Measurements from ENCODE around the gene CCDC80.
"Not testable (repeated sequence)": the region's sequence is repeated elsewhere in the genome, so short reads cannot be mapped to it uniquely, and the experiment has no call there.

The CCDC80 gene

GRCh38 chr3:112582244-112582874, 58.6 kb downstream of the CCDC80 start:
- DNase-seq = peak; percentile 8 to 12

GRCh38 chr3:112579697-112580096, 61.2 kb downstream of the CCDC80 start:
- DNase-seq = no peak

- no peak for DNase-seq
These were observed 61.7 kb downstream of the CCDC80 start for GRCh38 chr3:112579232-112579631.

- no peak for DNase-seq
These were observed 68.2 kb downstream of the CCDC80 start for GRCh38 chr3:112572701-112573100.

- no peak for DNase-seq
These were observed 71.7 kb downstream of the CCDC80 start for GRCh38 chr3:112569265-112569664.

GRCh38 chr3:112568642-112569041, 72.3 kb downstream of the CCDC80 start:
- no peak for DNase-seq

GRCh38 chr3:112564940-112565305, 76.0 kb downstream of the CCDC80 start:
- DNase-seq = no peak

- not testable (repeated sequence) for DNase-seq
These were observed 76.5 kb downstream of the CCDC80 start for GRCh38 chr3:112564247-112564939.

GRCh38 chr3:112561734-112562529, 79.0 kb downstream of the CCDC80 start, which contains the start of the genes ATG3 and SLC35A5:
TSS of gene ATG3 (minus strand) at chr3:112561962. CDS start at chr3:112561528, 434 bp downstream.
TSS of gene SLC35A5 (plus strand) at chr3:112562045. CDS start at chr3:112563404, 1,359 bp downstream.
- peak; percentile 98 to 99 for DNase-seq

GRCh38 chr3:112561484-112561733, 79.5 kb downstream of the CCDC80 start:
- no peak for DNase-seq

GRCh38 chr3:112560721-112561483, 80.0 kb downstream of the CCDC80 start:
- DNase-seq = peak; percentile 57 to 58

- no peak for DNase-seq
These were observed 80.6 kb downstream of the CCDC80 start for GRCh38 chr3:112560307-112560706.

- no peak for DNase-seq
These were observed 83.0 kb downstream of the CCDC80 start for GRCh38 chr3:112557976-112558375.

GRCh38 chr3:112555535-112556170, 85.3 kb downstream of the CCDC80 start:
- no peak for DNase-seq

GRCh38 chr3:112550859-112551258, 90.1 kb downstream of the CCDC80 start:
- DNase-seq = no peak

All from activated CD4-positive, alpha-beta T cell treated with anti-CD3 and anti-CD28 coated beads, Interleukin-2, amount 50 U/mL, for 4 hours (primary cell).